IMR-90 (cell line): ENCODE results near the gene CREB3L1. TPM values are rescaled to one million over a fixed set of nuclear protein-coding genes. Genes with fewer than 3 reads are reported as not detected.

Experiments
- ATAC-seq: fragments of 200-7000 bp; cut with Tn5 transposase; 2 replicates; pipeline ENCODE4 v1.9.1; 2020; ENCODE audit warnings: low read depth, mild to moderate bottlenecking, moderate library complexity
- BruUV-seq: library from RNA; stranded (reverse); fragments of 400-500 nt; replicated peaks from 2 replicates; lab custom pipeline; 2021; lab: Mats Ljungman, UMichigan
- CTCF ChIA-PET: fragments of 300-600 bp; formaldehyde crosslinking; extraction: SDS; loops from one replicate; lab custom pipeline; 2021; ENCODE audit warnings: antibody characterized with exemption; lab: Yijun Ruan, JAX
- POLR2A ChIA-PET: fragments of 300-600 bp; sonication (Branson Sonifier 250); formaldehyde crosslinking; loops from one replicate; lab custom pipeline; 2022; ENCODE audit warnings: antibody characterized with exemption; ENCODE audit not compliant: unreplicated experiment; lab: Charles Lee
- DNase-seq: peaks from one replicate; pipeline ENCODE4 v3.0.0; 2013
- H2AFZ ChIP-seq: replicated peaks from 2 replicates; pipeline ENCODE3; 2013; ENCODE audit warnings: low read length, mild to moderate bottlenecking; ENCODE audit not compliant: poor library complexity
- H2AK5ac ChIP-seq: 2 replicates; pipeline ENCODE4 v1.6.1; 2013; ENCODE audit warnings: low read depth, low read length, inconsistent platforms
- H2AK9ac ChIP-seq: replicated peaks from 2 replicates; pipeline ENCODE3; 2013; ENCODE audit warnings: mild to moderate bottlenecking, low read depth, low read length, moderate library complexity; ENCODE audit not compliant: poor library complexity
- H2BK120ac ChIP-seq: 2 replicates; pipeline ENCODE4 v1.6.1; 2013; ENCODE audit warnings: low read depth, low read length, inconsistent platforms
- H2BK15ac ChIP-seq: 3 replicates; pipeline ENCODE4 v1.6.1; 2013; ENCODE audit warnings: low read depth, low read length, inconsistent platforms
- H2BK20ac ChIP-seq: 2 replicates; pipeline ENCODE4 v1.6.1; 2013; ENCODE audit warnings: low read depth, mild to moderate bottlenecking, inconsistent platforms, low read length, moderate library complexity
- H2BK5ac ChIP-seq: 2 replicates; pipeline ENCODE4 v1.6.1; 2013; ENCODE audit warnings: mild to moderate bottlenecking, low read depth, low read length, inconsistent platforms; ENCODE audit not compliant: poor library complexity, severe bottlenecking
- H3K14ac ChIP-seq: replicated peaks from 2 replicates; pipeline ENCODE4 v1.6.1; 2013; ENCODE audit warnings: low read depth, low read length, inconsistent platforms
- H3K18ac ChIP-seq: 2 replicates; pipeline ENCODE4 v1.6.1; 2013; ENCODE audit warnings: low read depth, low read length, control low read depth
- H3K23ac ChIP-seq: 2 replicates; pipeline ENCODE4 v1.6.1; 2013; ENCODE audit warnings: low read depth, low read length, inconsistent platforms
- H3K27ac ChIP-seq: 2 replicates; pipeline ENCODE4 v1.5.1; 2013; ENCODE audit warnings: mild to moderate bottlenecking, control low read depth, low read length; ENCODE audit not compliant: insufficient read depth
- H3K27me3 ChIP-seq: 2 replicates; pipeline ENCODE4 v1.6.1; 2013; ENCODE audit warnings: low read length; ENCODE audit not compliant: control insufficient read depth, insufficient read depth
- H3K36me3 ChIP-seq: 2 replicates; pipeline ENCODE4 v1.6.1; 2013; ENCODE audit warnings: low read length, mixed read lengths; ENCODE audit not compliant: control insufficient read depth, insufficient read depth
- H3K4ac ChIP-seq: 2 replicates; pipeline ENCODE4 v1.6.1; 2013; ENCODE audit warnings: low read depth, low read length, inconsistent platforms
- H3K4me1 ChIP-seq: 2 replicates; pipeline ENCODE4 v1.6.1; 2013; ENCODE audit warnings: low read length, mixed read lengths; ENCODE audit not compliant: control insufficient read depth, insufficient read depth
- H3K4me2 ChIP-seq: 2 replicates; pipeline ENCODE4 v1.6.1; 2013; ENCODE audit warnings: low read depth, mild to moderate bottlenecking, control low read depth, low read length, moderate library complexity
- H3K4me3 ChIP-seq: 2 replicates; pipeline ENCODE4 v1.5.1; 2013; ENCODE audit warnings: low read depth, mild to moderate bottlenecking, control low read depth, low read length, moderate library complexity; ENCODE audit not compliant: insufficient read depth
- H3K56ac ChIP-seq: 2 replicates; pipeline ENCODE4 v1.6.1; 2013; ENCODE audit warnings: low read length, inconsistent platforms; ENCODE audit not compliant: insufficient read depth; ENCODE audit errors: extremely low read depth
- H3K79me1 ChIP-seq, 2 experiments: 2 replicates each; pipeline ENCODE4 v1.6.1; 2013; ENCODE audit warnings: low read length in 2 of 2, inconsistent platforms in 1 of 2, low read depth in 1 of 2
- H3K9ac ChIP-seq: 2 replicates; pipeline ENCODE4 v1.6.1; 2013; ENCODE audit warnings: low read depth, low read length, control low read depth
- H3K9me1 ChIP-seq: 2 replicates; pipeline ENCODE4 v1.6.1; 2013; ENCODE audit warnings: low read length, inconsistent platforms; ENCODE audit not compliant: insufficient read depth
- H3K9me3 ChIP-seq: 2 replicates; pipeline ENCODE4 v1.6.1; 2013; ENCODE audit warnings: low read length; ENCODE audit not compliant: control insufficient read depth, insufficient read depth
- H4K20me1 ChIP-seq: 2 replicates; pipeline ENCODE4 v1.6.1; 2013; ENCODE audit warnings: low read length, inconsistent platforms; ENCODE audit not compliant: insufficient read depth
- H4K5ac ChIP-seq: 2 replicates; pipeline ENCODE4 v1.6.1; 2013; ENCODE audit warnings: mild to moderate bottlenecking, low read depth, low read length, control low read depth
- H4K8ac ChIP-seq, 2 experiments: 2 replicates each; pipeline ENCODE4 v1.6.1; 2013; ENCODE audit warnings: low read depth in 2 of 2, low read length in 2 of 2, control low read depth in 1 of 2, inconsistent platforms in 1 of 2
- H4K91ac ChIP-seq: 2 replicates; pipeline ENCODE4 v1.6.1; 2013; ENCODE audit warnings: low read depth, low read length, inconsistent platforms; ENCODE audit not compliant: insufficient read depth
- BHLHE40 ChIP-seq: fragments of 150-350 bp; IDR thresholded peaks from 2 replicates; pipeline ENCODE4 v1.6.1; 2016; ENCODE audit warnings: mild to moderate bottlenecking, low read depth, low read length
- CEBPB ChIP-seq: IDR thresholded peaks from 2 replicates; pipeline ENCODE4 v1.6.1; 2012; ENCODE audit warnings: low read depth, low read length, improper control_type of control experiment
- CHD1 ChIP-seq: IDR thresholded peaks from 2 replicates; pipeline ENCODE4 v1.6.1; 2012; ENCODE audit warnings: low read depth, low read length, improper control_type of control experiment
- FOS ChIP-seq: fragments of 150-350 bp; IDR thresholded peaks from 2 replicates; pipeline ENCODE4 v1.6.1; 2016; ENCODE audit warnings: low read depth, low read length
- NFE2L2 ChIP-seq: fragments of 150-350 bp; IDR thresholded peaks from 2 replicates; pipeline ENCODE4 v1.6.1; 2016; ENCODE audit warnings: low read depth, mild to moderate bottlenecking, low read length
- POLR2A ChIP-seq: IDR thresholded peaks from 2 replicates; pipeline ENCODE4 v1.6.1; 2012; ENCODE audit warnings: mild to moderate bottlenecking, low read depth, low read length
- RAD21 ChIP-seq: IDR thresholded peaks from 2 replicates; pipeline ENCODE4 v1.6.1; 2012; ENCODE audit warnings: low read length, improper control_type of control experiment
- WGBS, 2 experiments: methylation state at CpG; one replicate each; pipeline versions ENCODE4 v1.1.5 to v1.1.7; 2013; ENCODE audit warnings: missing lambda C conversion rate in 2 of 2; ENCODE audit not compliant: insufficient read length in 1 of 2; ENCODE audit errors: extremely low coverage in 2 of 2; 5-methylcytosine and 5-hydroxymethylcytosine counted together
- dilution Hi-C: fragments of 300-500 bp; cut with HindIII; formaldehyde crosslinking; loops from one replicate; pipeline ENCODE4 v1.14.3; 2018; ENCODE audit warnings: low sequenced_read_pairs; ENCODE audit not compliant: unreplicated experiment
- in situ Hi-C: fragments of 300-500 bp; cut with MboI; formaldehyde crosslinking; loops from 3 replicates; pipeline ENCODE4 v1.14.3; 2019; ENCODE audit warnings: low sequenced_read_pairs, inconsistent platforms, mixed read lengths
- intact Hi-C: fragments of 100-400 bp; cut with micrococcal nuclease; formaldehyde crosslinking; loops from 2 replicates; pipeline ENCODE4 v1.10.0; 2022
- polyA plus RNA-seq, 3 experiments: library from polyadenylated mRNA; depleted of rRNA; stranded (reverse); fragments of >200 nt; gene quantifications; 2 replicates each; pipeline ENCODE4 v1.2.3, GENCODE V29; 2012; ENCODE audit warnings: low replicate concordance in 1 of 3
- total RNA-seq: library from RNA; depleted of rRNA; stranded (reverse); fragments of >200 nt; gene quantifications from 2 replicates; pipeline ENCODE4 v1.2.3, GENCODE V29; 2012
- TF ChIP-seq, protein P1 (sequence below): fragments of 150-350 bp; IDR thresholded peaks from 2 replicates; pipeline ENCODE4 v1.6.1; 2017; ENCODE audit warnings: mild to moderate bottlenecking, antibody characterized with exemption, low read length, low read depth

The CREB3L1 gene
- total and polyA plus RNA-seq, 2 of the 4 experiments (the other 2 are of a cell fraction) = 8.1 to 82.3 TPM

DNA sequence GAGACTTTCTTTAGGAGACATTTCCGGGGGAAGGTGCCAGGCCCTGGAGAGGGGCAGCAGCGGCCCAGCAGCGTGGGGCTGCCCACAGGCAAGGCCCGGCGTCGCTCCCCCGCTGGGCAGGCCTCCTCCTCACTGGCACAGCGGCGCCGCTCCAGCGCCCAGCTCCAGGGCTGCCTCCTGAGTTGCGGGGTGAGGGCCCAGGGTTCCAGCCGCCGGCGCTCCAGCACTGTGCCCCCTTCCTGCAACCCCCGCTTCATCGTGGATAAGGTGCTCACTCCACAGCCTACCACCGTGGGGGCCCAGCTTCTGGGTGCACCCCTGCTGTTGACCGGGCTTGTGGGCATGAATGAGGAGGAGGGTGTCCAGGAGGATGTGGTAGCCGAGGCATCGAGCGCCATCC, 88.8 kb downstream of the CREB3L1 start:
- no peak overlapping the region for H2AFZ ChIP-seq
- no peak overlapping the region for H2AK5ac ChIP-seq
- no TSS peak for BruUV-seq
- H3K23ac ChIP-seq = no peak overlapping the region
- TF ChIP-seq BHLHE40 (no peak), RAD21 (no peak), CHD1 (no peak), NFE2L2 (no peak), CEBPB (no peak), FOS (no peak), POLR2A (no peak)
- TF ChIP-seq, protein P1, sequence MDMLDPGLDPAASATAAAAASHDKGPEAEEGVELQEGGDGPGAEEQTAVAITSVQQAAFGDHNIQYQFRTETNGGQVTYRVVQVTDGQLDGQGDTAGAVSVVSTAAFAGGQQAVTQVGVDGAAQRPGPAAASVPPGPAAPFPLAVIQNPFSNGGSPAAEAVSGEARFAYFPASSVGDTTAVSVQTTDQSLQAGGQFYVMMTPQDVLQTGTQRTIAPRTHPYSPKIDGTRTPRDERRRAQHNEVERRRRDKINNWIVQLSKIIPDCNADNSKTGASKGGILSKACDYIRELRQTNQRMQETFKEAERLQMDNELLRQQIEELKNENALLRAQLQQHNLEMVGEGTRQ = no peak
- H2BK5ac ChIP-seq = no peak overlapping the region
- no peak overlapping the region for H4K5ac ChIP-seq
- H4K91ac ChIP-seq = no peak overlapping the region
- no peak overlapping the region for H2BK20ac ChIP-seq
- DNase-seq (no peak), ATAC-seq (no peak)
- H3K4ac ChIP-seq = no peak overlapping the region
- no peak overlapping the region for H4K8ac ChIP-seq
- H3K27me3 ChIP-seq = no peaks in the 10 kb centered on the region
- peaks cover 31% of the 10 kb centered on the region for H4K20me1 ChIP-seq
- H3K79me1 ChIP-seq = peaks cover 20 to 68% of the 10 kb centered on the region in 2 experiments
- ChIA-PET POLR2A (no interaction called here), CTCF (no interaction called here)
- H3K9me3 ChIP-seq = no peaks in the 10 kb centered on the region
- H3K4me2 ChIP-seq = no peak overlapping the region
- H2BK15ac ChIP-seq = no peak overlapping the region
- H3K9me1 ChIP-seq = peaks cover 9% of the 10 kb centered on the region; the same call in 1 of the 2 replicates
- peaks cover 12% of the 10 kb centered on the region; the same call in 1 of the 2 replicates for H3K36me3 ChIP-seq
- no peak overlapping the region for H3K9ac ChIP-seq
- H3K4me1 ChIP-seq = peaks cover 34% of the 10 kb centered on the region
- in situ Hi-C loops (no loop called here), dilution Hi-C loops (no loop called here), intact Hi-C loops (no loop called here)
- H3K14ac ChIP-seq = no peak overlapping the region
- no peak overlapping the region for H2BK120ac ChIP-seq
- H3K27ac ChIP-seq = no peak overlapping the region
- WGBS, 2 experiments = 97% methylated on average over 13 of the region's 22 CpGs; no CpG with 5 or more reads in 1 of the 2 experiments
- no peak overlapping the region for H2AK9ac ChIP-seq
- no peak overlapping the region for H3K18ac ChIP-seq
- H3K4me3 ChIP-seq = no peak overlapping the region
- H3K56ac ChIP-seq = no peak overlapping the region
